Right cardiac atrium (tissue), 5 donors: Measurements from ENCODE around the gene ACP5. TPM values are rescaled to one million over a fixed set of nuclear protein-coding genes. Genes with fewer than 3 reads are reported as not detected.

Experiments used
- polyA plus RNA-seq: library from polyadenylated mRNA; stranded (reverse); fragments of 200-250 nt; gene quantifications from one replicate; pipeline ENCODE4 v1.2.3, GENCODE V29; 2013
- total RNA-seq, 4 donors: library from RNA; stranded (reverse); fragmentation: NEBNext Ultra II Directional; extraction: Animal tissue kit (Norgen Biotek cat#: 25700); gene quantifications; one replicate each; pipeline ENCODE4 v1.2.1, GENCODE V29; 2021
- donor health status: healthy with polysubstance abuse.
- donor health status: DM: no; HTN: yes; CAD: no.
- donor health status: DM: no; HTN: no; CAD: no.
- donor health status: DM: no; HTN: yes; CAD: no; lungs with severe emphysema.
- donor health status: DM: yes; HTN: yes; CAD: no.

Gene ACP5
- total and polyA plus RNA-seq, 5 donors: 2.9 to 8.4 (median 4.1) TPM

Other genes with a start within 250 kb of the ACP5 start
- gene RAB3D, start 238.0 kb downstream of the ACP5 start, total RNA-seq: 10 to 100 TPM; 12.2 to 12.7 (median 12.3) TPM
- 4.1 TPM for gene RAB3D, start 238.0 kb downstream of the ACP5 start, polyA plus RNA-seq
- gene TMEM205, start 231.4 kb downstream of the ACP5 start, total RNA-seq: 100 to 1,000 TPM in 2 of 4 donors, 10 to 100 TPM in 2; 92.9 to 105 (median 98.1) TPM
- 149 TPM for gene TMEM205, start 231.4 kb downstream of the ACP5 start, polyA plus RNA-seq
- gene CCDC159, start 231.1 kb downstream of the ACP5 start, total RNA-seq: 10 to 100 TPM; 16.7 to 26.5 (median 24.9) TPM
- gene CCDC159, start 231.1 kb downstream of the ACP5 start, polyA plus RNA-seq: 34.2 TPM
- gene PLPPR2, start 222.2 kb downstream of the ACP5 start, total RNA-seq: 10 to 100 TPM; 23.2 to 32.1 (median 26.3) TPM
- 19.7 TPM for gene PLPPR2, start 222.2 kb downstream of the ACP5 start, polyA plus RNA-seq
- gene SWSAP1, start 203.0 kb downstream of the ACP5 start, total RNA-seq: 1 to 10 TPM; 1.0 to 1.9 (median 1.3) TPM
- 1.9 TPM for gene SWSAP1, start 203.0 kb downstream of the ACP5 start, polyA plus RNA-seq
- gene EPOR, start 193.3 kb downstream of the ACP5 start, total RNA-seq: 10 to 100 TPM in 3 of 4 donors, 1 to 10 TPM in 1; 8.5 to 12.6 (median 11.5) TPM
- gene EPOR, start 193.3 kb downstream of the ACP5 start, polyA plus RNA-seq: 10.3 TPM
- 10 to 100 TPM; 14.0 to 25.2 (median 14.5) TPM for gene RGL3, start 158.3 kb downstream of the ACP5 start, total RNA-seq
- gene RGL3, start 158.3 kb downstream of the ACP5 start, polyA plus RNA-seq: 16.1 TPM
- gene ODAD3, start 142.5 kb downstream of the ACP5 start, total RNA-seq: 1 to 10 TPM; 1.0 to 1.2 (median 1.0) TPM
- 1.1 TPM for gene ODAD3, start 142.5 kb downstream of the ACP5 start, polyA plus RNA-seq
- gene PRKCSH, start 142.0 kb downstream of the ACP5 start, total RNA-seq: 100 to 1,000 TPM; 125 to 158 (median 137) TPM
- gene PRKCSH, start 142.0 kb downstream of the ACP5 start, polyA plus RNA-seq: 80.1 TPM
- gene ELAVL3, start 96.6 kb downstream of the ACP5 start, total RNA-seq: not detected
- gene ELAVL3, start 96.6 kb downstream of the ACP5 start, polyA plus RNA-seq: 0.14 TPM
- gene ZNF653, start 71.8 kb downstream of the ACP5 start, total RNA-seq: 1 to 10 TPM; 3.1 to 5.4 (median 4.4) TPM
- gene ZNF653, start 71.8 kb downstream of the ACP5 start, polyA plus RNA-seq: 4.5 TPM
- 100 to 1,000 TPM in 2 of 4 donors, 10 to 100 TPM in 2; 88.1 to 126 (median 105) TPM for gene ECSIT, start 48.5 kb downstream of the ACP5 start, total RNA-seq
- gene ECSIT, start 48.5 kb downstream of the ACP5 start, polyA plus RNA-seq: 133 TPM
- gene CNN1, start 38.8 kb downstream of the ACP5 start, total RNA-seq: 100 to 1,000 TPM; 150 to 246 (median 173) TPM
- gene CNN1, start 38.8 kb downstream of the ACP5 start, polyA plus RNA-seq: 298 TPM
- 10 to 100 TPM; 35.2 to 47.4 (median 41.0) TPM for gene ELOF1, start 18.4 kb downstream of the ACP5 start, total RNA-seq
- 54.9 TPM for gene ELOF1, start 18.4 kb downstream of the ACP5 start, polyA plus RNA-seq
- 1 to 10 TPM; 6.4 to 7.3 (median 7.0) TPM for gene ZNF627, start 19.8 kb upstream of the ACP5 start, total RNA-seq
- 4.2 TPM for gene ZNF627, start 19.8 kb upstream of the ACP5 start, polyA plus RNA-seq
- 1 to 10 TPM; 2.6 to 6.0 (median 4.5) TPM for gene ZNF823, start 161.3 kb upstream of the ACP5 start, total RNA-seq
- gene ZNF823, start 161.3 kb upstream of the ACP5 start, polyA plus RNA-seq: 2.2 TPM
- 1 to 10 TPM; 5.6 to 6.8 (median 6.7) TPM for gene ZNF441, start 189.4 kb upstream of the ACP5 start, total RNA-seq
- gene ZNF441, start 189.4 kb upstream of the ACP5 start, polyA plus RNA-seq: 3.0 TPM
- gene ZNF491, start 220.9 kb upstream of the ACP5 start, total RNA-seq: 1 to 10 TPM; 3.1 to 3.8 (median 3.4) TPM
- gene ZNF491, start 220.9 kb upstream of the ACP5 start, polyA plus RNA-seq: 2.2 TPM
- gene ZNF440, start 236.6 kb upstream of the ACP5 start, total RNA-seq: 1 to 10 TPM; 4.9 to 7.5 (median 6.2) TPM
- gene ZNF440, start 236.6 kb upstream of the ACP5 start, polyA plus RNA-seq: 4.0 TPM